HepG2 (cell line): ENCODE measurements around the gene FAM216A. TPM values are rescaled to one million over a fixed set of nuclear protein-coding genes. Genes with fewer than 3 reads are reported as not detected.
"Not testable (repeated sequence)": the region's sequence is repeated elsewhere in the genome, so short reads cannot be mapped to it uniquely, and the experiment has no call there.

ENCODE experiments used
- ATAC-seq: fragments of 200-7000 bp; cut with Tn5 transposase; 3 replicates; pipeline ENCODE4 v1.9.1; 2020; ENCODE audit warnings: mild to moderate bottlenecking, moderate library complexity
- BruUV-seq: library from RNA; stranded (reverse); fragments of 400-500 nt; replicated peaks from 2 replicates; lab custom pipeline; 2021; lab: Mats Ljungman, UMichigan
- CTCF ChIA-PET: fragments of 300-600 bp; formaldehyde crosslinking; extraction: SDS; loops from one replicate; lab custom pipeline; 2021; ENCODE audit warnings: low total read pairs, inconsistent platforms, low intra/inter-chr PET ratio; lab: Yijun Ruan, JAX
- POLR2A ChIA-PET: fragments of 350-600 bp; sonication (Branson Sonifier 250); formaldehyde crosslinking; loops from one replicate; lab custom pipeline; 2020; ENCODE audit warnings: antibody characterized with exemption, inconsistent platforms; lab: Yijun Ruan, JAX
- DNase-seq: peaks from one replicate; pipeline ENCODE4 v3.0.0-alpha.2; 2015; ENCODE audit warnings: low spot score
- FAIRE-seq: peaks from 3 replicates; lab custom pipeline; 2011; peaks lifted over from hg19 to GRCh38; lab: Jason Lieb, UNC
- H2AFZ ChIP-seq: one replicate; pipeline ENCODE4 v1.6.1; 2011; ENCODE audit warnings: low read length, inconsistent platforms
- H3K27ac ChIP-seq: fragments of 300-600 bp; 3 replicates; pipeline ENCODE4 v1.8.0; 2011; ENCODE audit warnings: mixed run types, mild to moderate bottlenecking, mixed read lengths, low read length, inconsistent platforms; ENCODE audit not compliant: insufficient read depth; ENCODE audit errors: extremely low read length
- H3K27me3 ChIP-seq, 2 experiments: fragments of 200-600 bp in 1 of 2; 2 replicates in 1 of 2; 3 replicates in 1 of 2; pipeline versions ENCODE4 v1.6.0 to v1.8.0; 2011; ENCODE audit warnings: low read length in 2 of 2, mild to moderate bottlenecking in 2 of 2, moderate library complexity in 2 of 2, inconsistent platforms in 1 of 2; ENCODE audit not compliant: insufficient read depth in 2 of 2, control insufficient read depth in 1 of 2
- H3K36me3 ChIP-seq, 2 experiments: fragments of 200-600 bp in 1 of 2; replicated peaks in 1 of 2; 2 replicates in 1 of 2; 3 replicates in 1 of 2; pipeline versions ENCODE4 v1.5.1 to v1.8.0; 2011; ENCODE audit warnings: low read length in 2 of 2, inconsistent platforms in 1 of 2; ENCODE audit not compliant: insufficient read depth in 2 of 2, control insufficient read depth in 1 of 2
- H3K4me1 ChIP-seq: 2 replicates; pipeline ENCODE4 v1.5.1; 2012; ENCODE audit warnings: low read length, inconsistent platforms; ENCODE audit not compliant: insufficient read depth
- H3K4me2 ChIP-seq: 2 replicates; pipeline ENCODE4 v1.6.0; 2011; ENCODE audit warnings: low read depth, low read length, inconsistent platforms
- H3K4me3 ChIP-seq, 3 experiments: fragments of 200-600 bp in 1 of 3; sonication (generic), shearing (Covaris generic) in 1 of 3; replicated peaks in 1 of 3; 2 replicates each; pipeline ENCODE4 v1.5.1; 2011 to 2016; ENCODE audit warnings: low read length in 3 of 3, inconsistent platforms in 2 of 3, low read depth in 2 of 3, mild to moderate bottlenecking in 2 of 3, control low read depth in 1 of 3, mixed read lengths in 1 of 3; ENCODE audit not compliant: insufficient read depth in 1 of 3
- H3K79me2 ChIP-seq: one replicate; pipeline ENCODE4 v1.6.1; 2011; ENCODE audit warnings: low read length, inconsistent platforms; ENCODE audit not compliant: insufficient read depth
- H3K9ac ChIP-seq: 2 replicates; pipeline ENCODE4 v1.6.0; 2011; ENCODE audit warnings: mild to moderate bottlenecking, low read depth, low read length, inconsistent platforms; ENCODE audit not compliant: insufficient read depth
- H3K9me3 ChIP-seq: 2 replicates; pipeline ENCODE4 v1.5.1; 2012; ENCODE audit warnings: mild to moderate bottlenecking, low read length
- H4K20me1 ChIP-seq: 2 replicates; pipeline ENCODE4 v1.6.0; 2011; ENCODE audit warnings: inconsistent platforms, mild to moderate bottlenecking, low read length, moderate library complexity; ENCODE audit not compliant: insufficient read depth
- ZNF121 ChIP-seq: sonication (generic); formaldehyde crosslinking; IDR thresholded peaks from 2 replicates; pipeline ENCODE4 v1.5.0; 2020; ENCODE audit warnings: mild to moderate bottlenecking, missing genetic modification reagents
- ZNF282 ChIP-seq: fragments of 450-650 bp; IDR thresholded peaks from 2 replicates; pipeline ENCODE4 v1.6.1; 2018; ENCODE audit not compliant: partially characterized antibody
- ZNF407 ChIP-seq: sonication (generic); formaldehyde crosslinking; IDR thresholded peaks from one replicate; pipeline ENCODE4 v1.5.1; 2020; ENCODE audit warnings: mild to moderate bottlenecking, missing genetic modification reagents; ENCODE audit errors: not compliant biosample characterization
- ZNF770 ChIP-seq: sonication (generic); formaldehyde crosslinking; IDR thresholded peaks from 2 replicates; pipeline ENCODE4 v1.5.0; 2020; ENCODE audit warnings: mild to moderate bottlenecking, missing genetic modification reagents
- WGBS: methylation state at CpG from one replicate; pipeline ENCODE4 v1.1.6; 2017; ENCODE audit warnings: low lambda C conversion rate; 5-methylcytosine and 5-hydroxymethylcytosine counted together
- in situ Hi-C: cut with HindIII; loops from 2 replicates; pipeline ENCODE4 v1.10.0; 2017; ENCODE audit warnings: low pct_unique_long_range_greater_than_20kb; ENCODE audit not compliant: extremely low pct_ligation_motif_present
- intact Hi-C: fragments of 100-400 bp; cut with micrococcal nuclease; formaldehyde crosslinking; loops from one replicate; pipeline ENCODE4 v1.10.0; 2022; ENCODE audit not compliant: unreplicated experiment
- polyA plus RNA-seq, 8 experiments: library from polyadenylated mRNA; depleted of rRNA in 3 of 8; stranded (reverse) in 7 of 8; unstranded in 1 of 8; fragments of >200 nt; fragmentation: Illumina TruSeq in 4 of 8; extraction: Trizol in 4 of 8; gene quantifications; 2 replicates each; pipeline versions ENCODE4 v1.2.1 to v1.2.3, GENCODE V29; 2011 to 2016; ENCODE audit warnings: low read depth in 4 of 8, missing spikeins in 1 of 8, mixed read lengths in 1 of 8; ENCODE audit not compliant: insufficient read depth in 1 of 8
- total RNA-seq, 5 experiments: library from RNA; depleted of rRNA; stranded (reverse); fragments of >200 nt; fragmentation: Illumina TruSeq; extraction: Trizol; gene quantifications; 2 replicates each; pipeline ENCODE4 v1.2.3, GENCODE V29; 2016; ENCODE audit warnings: low read depth in 1 of 5

The FAM216A gene
- total and polyA plus RNA-seq, 2 of the 13 experiments (the other 11 are each of a cell fraction or from before 2014, with no cell fraction given) = 20.3 to 31.2 TPM

- TF ChIP-seq ZNF407 (CRISPR knock-in tag) (no peak), ZNF282 (no peak)
Observed at GRCh38 chr12:110468214-110469048, at the start of gene FAM216A, which contains the start of gene GPN3 (continued).

- H4K20me1 ChIP-seq, H3K4me3 ChIP-seq, H3K9ac ChIP-seq, H3K27me3 ChIP-seq, FAIRE-seq, in situ Hi-C loops, H2AFZ ChIP-seq, H3K27ac ChIP-seq, H3K9me3 ChIP-seq, H3K79me2 ChIP-seq, intact Hi-C loops, H3K4me2 ChIP-seq, ATAC-seq, H3K36me3 ChIP-seq, BruUV-seq, DNase-seq, CTCF ChIA-PET: not testable (repeated sequence)
- WGBS = 0% methylated on average over 1 of the region's 1 CpG
- POLR2A ChIA-PET = interaction anchor here (0.6 kb wide), 1 partner anchor 21 kb away, joined by 3 read pairs; no protein-coding TSS in a partner anchor
- 0 out of 2 replicates have a peak, but pooled peaks have one; percentile 18 for TF ChIP-seq ZNF770 (CRISPR knock-in tag)
- TF ChIP-seq ZNF121 (CRISPR knock-in tag) = peak; percentile 74
- H3K4me1 ChIP-seq = peaks cover 23% of the 10 kb centered on the region
Observed at GRCh38 chr12:110420644-110421043, 48.0 kb upstream of the FAM216A start.
